Keratinocyte (primary cell): ENCODE results near the gene PHYH.

ENCODE experiments used
- EZH2 ChIP-seq: IDR thresholded peaks from one replicate; pipeline ENCODE4 v1.6.1; 2012; ENCODE audit warnings: inconsistent platforms, mild to moderate bottlenecking, low read length, moderate library complexity
- TF ChIP-seq, protein P1 (sequence below), 3 experiments: IDR thresholded peaks in 1 of 3; conservative IDR thresholded peaks in 1 of 3; optimal IDR thresholded peaks in 1 of 3; 2 replicates in 2 of 3; 3 replicates in 1 of 3; pipeline versions ENCODE3 to v1.5.1; 2011; ENCODE audit warnings: low read length in 3 of 3, mild to moderate bottlenecking in 3 of 3, moderate library complexity in 2 of 3, control low read depth in 1 of 3, inconsistent platforms in 1 of 3; ENCODE audit not compliant: insufficient read depth in 2 of 3; ENCODE audit errors: extremely low read depth in 1 of 3

DNA sequence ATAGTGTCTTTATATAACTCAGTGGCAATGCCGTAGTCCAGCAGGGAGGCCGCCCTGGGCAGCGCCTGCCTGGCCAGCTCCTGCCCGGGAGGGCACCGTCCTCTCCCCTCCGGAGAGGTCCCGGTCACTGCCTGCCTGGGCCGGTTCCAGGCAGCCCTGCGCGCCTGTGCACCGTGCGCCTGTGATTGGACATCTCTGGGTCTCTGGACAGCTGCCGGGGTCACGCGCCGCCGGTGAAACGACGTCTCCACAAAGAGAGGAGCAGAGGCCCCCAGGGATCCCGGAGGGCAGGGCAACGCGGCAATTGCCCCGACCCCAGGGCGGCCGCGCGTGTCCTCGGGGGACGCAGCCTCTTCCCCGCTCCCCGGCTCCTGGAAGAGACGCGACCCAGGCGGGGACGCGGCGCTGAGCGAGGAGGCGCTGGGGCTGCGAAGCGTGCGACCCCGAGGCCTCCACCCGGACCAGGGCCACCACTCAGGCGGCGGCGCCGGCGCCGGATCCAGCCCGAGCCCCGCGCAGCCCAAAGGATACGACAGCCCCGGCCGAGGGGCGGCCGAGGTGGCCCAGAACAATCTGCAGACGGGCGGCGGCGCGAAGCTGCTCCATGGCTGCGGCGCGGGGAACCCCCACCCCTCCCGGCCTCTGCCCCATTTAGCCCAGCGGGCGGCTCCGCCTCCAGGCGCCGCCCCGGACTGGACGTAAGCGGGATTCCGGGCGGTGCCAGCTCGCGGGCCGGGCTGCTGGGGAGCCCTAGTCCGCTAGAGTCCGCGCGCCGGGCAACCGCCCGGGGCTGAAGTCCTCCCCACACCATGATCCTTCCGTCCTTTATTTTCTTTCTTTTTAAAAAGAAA lies at the start of gene PHYH:
- TF ChIP-seq, protein P1, sequence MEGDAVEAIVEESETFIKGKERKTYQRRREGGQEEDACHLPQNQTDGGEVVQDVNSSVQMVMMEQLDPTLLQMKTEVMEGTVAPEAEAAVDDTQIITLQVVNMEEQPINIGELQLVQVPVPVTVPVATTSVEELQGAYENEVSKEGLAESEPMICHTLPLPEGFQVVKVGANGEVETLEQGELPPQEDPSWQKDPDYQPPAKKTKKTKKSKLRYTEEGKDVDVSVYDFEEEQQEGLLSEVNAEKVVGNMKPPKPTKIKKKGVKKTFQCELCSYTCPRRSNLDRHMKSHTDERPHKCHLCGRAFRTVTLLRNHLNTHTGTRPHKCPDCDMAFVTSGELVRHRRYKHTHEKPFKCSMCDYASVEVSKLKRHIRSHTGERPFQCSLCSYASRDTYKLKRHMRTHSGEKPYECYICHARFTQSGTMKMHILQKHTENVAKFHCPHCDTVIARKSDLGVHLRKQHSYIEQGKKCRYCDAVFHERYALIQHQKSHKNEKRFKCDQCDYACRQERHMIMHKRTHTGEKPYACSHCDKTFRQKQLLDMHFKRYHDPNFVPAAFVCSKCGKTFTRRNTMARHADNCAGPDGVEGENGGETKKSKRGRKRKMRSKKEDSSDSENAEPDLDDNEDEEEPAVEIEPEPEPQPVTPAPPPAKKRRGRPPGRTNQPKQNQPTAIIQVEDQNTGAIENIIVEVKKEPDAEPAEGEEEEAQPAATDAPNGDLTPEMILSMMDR (optimal IDR thresholded peaks at IDR 0.05 in 1 of 3, IDR thresholded peaks at IDR 0.05 in 1 of 3, conservative IDR thresholded peaks at IDR 0.05 in 1 of 3; ENCODE audit: extremely low read depth in 1 of 3, insufficient read depth in 2 of 3, low read length in 3 of 3) = no peak
- TF ChIP-seq EZH2 = no peak
